Prostate gland (tissue), 2 donors: ENCODE data around the gene ACLY. TPM values are rescaled to one million over a fixed set of nuclear protein-coding genes. Genes with fewer than 3 reads are reported as not detected.

Experiments used
- DNase-seq: peaks from one replicate; pipeline ENCODE4 v3.0.0-alpha.2; 2019; ENCODE audit warnings: low spot score
- H3K27ac ChIP-seq, 2 donors: fragments of 200-600 bp; sonication (generic); 2 replicates each; pipeline ENCODE4 v1.5.1; 2017 to 2019
- H3K27me3 ChIP-seq: fragments of 200-600 bp; sonication (generic); replicated peaks from 2 replicates; pipeline ENCODE4 v1.5.1; 2019; ENCODE audit not compliant: insufficient read depth
- H3K36me3 ChIP-seq, 2 donors: fragments of 200-600 bp; sonication (generic); 1 replicate in 1 of 2; 2 replicates in 1 of 2; pipeline versions ENCODE4 v1.5.1 to v1.8.1; 2017 to 2019
- H3K4me1 ChIP-seq: fragments of 200-600 bp; sonication (generic); replicated peaks from 2 replicates; pipeline ENCODE4 v1.5.1; 2019
- H3K4me3 ChIP-seq, 2 donors: fragments of 200-600 bp; sonication (generic); 2 replicates each; pipeline ENCODE4 v1.5.1; 2017 to 2019
- H3K9me3 ChIP-seq: fragments of 200-600 bp; sonication (generic); 2 replicates; pipeline ENCODE4 v1.5.1; 2017
- CTCF ChIP-seq, 4 experiments: fragments of 200-600 bp in 2 of 4; fragments of 450-650 bp in 2 of 4; sonication (generic) in 2 of 4; IDR thresholded peaks; 1 replicate in 3 of 4; 2 replicates in 1 of 4; pipeline ENCODE4 v1.5.1; 2016 to 2019; ENCODE audit warnings: antibody characterized with exemption in 4 of 4, mild to moderate bottlenecking in 2 of 4, moderate library complexity in 2 of 4
- POLR2A ChIP-seq: fragments of 450-650 bp; IDR thresholded peaks from one replicate; pipeline ENCODE4 v1.6.1; 2016; ENCODE audit warnings: antibody characterized with exemption, mild to moderate bottlenecking
- POLR2AphosphoS5 ChIP-seq: sonication (generic); formaldehyde crosslinking; IDR thresholded peaks from one replicate; pipeline ENCODE4 v1.6.1; 2017; ENCODE audit warnings: antibody characterized with exemption
- WGBS: methylation state at CpG from one replicate; pipeline ENCODE4 v1.1.5; 2018; 5-methylcytosine and 5-hydroxymethylcytosine counted together
- intact Hi-C: fragments of 100-400 bp; cut with DNase I; formaldehyde crosslinking; loops from one replicate; pipeline ENCODE4 v1.14.2; 2022
- total RNA-seq, 2 donors: library from RNA; depleted of rRNA; stranded (reverse); fragments of >200 nt; gene quantifications; one replicate each; pipeline ENCODE4 v1.1.0, GENCODE V29; 2016

The ACLY gene
- total RNA-seq, 2 donors from 2014 or later = 114 to 203 TPM

- Histone ChIP-seq H3K9me3 (no peaks in the 10 kb centered on the region), H3K4me3 (no peak overlapping the region), H3K27ac (no peak overlapping the region), H3K27me3 (no peaks in the 10 kb centered on the region), H3K4me1 (no peaks in the 10 kb centered on the region), H3K36me3 (peaks cover 6 to 7% of the 10 kb centered on the region in 2 donors)
- DNase-seq = no peak
- intact Hi-C loops = no loop called here
- WGBS = 70% methylated on average over 7 of the region's 7 CpGs
- no peak for TF ChIP-seq CTCF (IDR thresholded peaks at IDR 0.05)
- TF ChIP-seq POLR2AphosphoS5 = no peak
- TF ChIP-seq POLR2A = no peak
These were observed 94.7 kb downstream of the ACLY start for GRCh38 chr17:41824086-41824485.

GRCh38 chr17:41823580-41823979, 95.2 kb downstream of the ACLY start:
- WGBS = 85% methylated on average over 7 of the region's 7 CpGs
- intact Hi-C loops = no loop called here
- no peaks in the 10 kb centered on the region for H3K9me3 ChIP-seq
- TF ChIP-seq CTCF (IDR thresholded peaks at IDR 0.05) (no peak), POLR2AphosphoS5 (no peak), POLR2A (no peak)
- H3K27ac ChIP-seq = no peak overlapping the region
- H3K4me1 ChIP-seq = no peaks in the 10 kb centered on the region
- no peak overlapping the region for H3K4me3 ChIP-seq
- no peak for DNase-seq
- H3K27me3 ChIP-seq = no peaks in the 10 kb centered on the region
- peaks cover 5 to 6% of the 10 kb centered on the region in 2 donors for H3K36me3 ChIP-seq

GRCh38 chr17:41823141-41823524, 95.6 kb downstream of the ACLY start:
- Histone ChIP-seq H3K36me3 (peaks cover under 1 to 6% of the 10 kb centered on the region in 2 donors), H3K4me1 (no peaks in the 10 kb centered on the region), H3K9me3 (no peaks in the 10 kb centered on the region), H3K4me3 (no peak overlapping the region), H3K27ac (no peak overlapping the region), H3K27me3 (no peaks in the 10 kb centered on the region)
- 90% methylated on average over 1 of the region's 1 CpG for WGBS
- no peak for DNase-seq
- intact Hi-C loops = no loop called here
- TF ChIP-seq CTCF (IDR thresholded peaks at IDR 0.05) (no peak), POLR2A (no peak), POLR2AphosphoS5 (no peak)

- Histone ChIP-seq H3K9me3 (no peaks in the 10 kb centered on the region), H3K36me3 (peaks cover 0 to 6% of the 10 kb centered on the region in 2 donors), H3K4me1 (no peaks in the 10 kb centered on the region), H3K27me3 (no peaks in the 10 kb centered on the region), H3K4me3 (no peak overlapping the region), H3K27ac (no peak overlapping the region)
- TF ChIP-seq POLR2AphosphoS5 = no peak
- TF ChIP-seq CTCF (IDR thresholded peaks at IDR 0.05) = no peak
- no peak for TF ChIP-seq POLR2A
- intact Hi-C loops = no loop called here
- DNase-seq = no peak
- WGBS = 81% methylated on average over 12 of the region's 12 CpGs
These were observed 96.3 kb downstream of the ACLY start for GRCh38 chr17:41822216-41823140.

- no peak overlapping the region for H3K4me3 ChIP-seq
- no peaks in the 10 kb centered on the region for H3K27me3 ChIP-seq
- no peaks in the 10 kb centered on the region for H3K9me3 ChIP-seq
- intact Hi-C loops = no loop called here
- DNase-seq = no peak
- H3K36me3 ChIP-seq = peaks cover 0 to 6% of the 10 kb centered on the region in 2 donors
- TF ChIP-seq POLR2AphosphoS5 (no peak), POLR2A (no peak), CTCF (IDR thresholded peaks at IDR 0.05) (no peak)
- WGBS = 83% methylated on average over 10 of the region's 14 CpGs
- no peaks in the 10 kb centered on the region for H3K4me1 ChIP-seq
- H3K27ac ChIP-seq = no peak overlapping the region
These were observed 97.0 kb downstream of the ACLY start for GRCh38 chr17:41821776-41822175.
